ENCODE measurements around the gene KMT2B.
A peak's percentile ranks its signal among the peaks of the same experiment; 100 is the strongest.
"Not testable (repeated sequence)": the region's sequence is repeated elsewhere in the genome, so short reads cannot be mapped to it uniquely, and the experiment has no call there.

KMT2B gene

DNA sequence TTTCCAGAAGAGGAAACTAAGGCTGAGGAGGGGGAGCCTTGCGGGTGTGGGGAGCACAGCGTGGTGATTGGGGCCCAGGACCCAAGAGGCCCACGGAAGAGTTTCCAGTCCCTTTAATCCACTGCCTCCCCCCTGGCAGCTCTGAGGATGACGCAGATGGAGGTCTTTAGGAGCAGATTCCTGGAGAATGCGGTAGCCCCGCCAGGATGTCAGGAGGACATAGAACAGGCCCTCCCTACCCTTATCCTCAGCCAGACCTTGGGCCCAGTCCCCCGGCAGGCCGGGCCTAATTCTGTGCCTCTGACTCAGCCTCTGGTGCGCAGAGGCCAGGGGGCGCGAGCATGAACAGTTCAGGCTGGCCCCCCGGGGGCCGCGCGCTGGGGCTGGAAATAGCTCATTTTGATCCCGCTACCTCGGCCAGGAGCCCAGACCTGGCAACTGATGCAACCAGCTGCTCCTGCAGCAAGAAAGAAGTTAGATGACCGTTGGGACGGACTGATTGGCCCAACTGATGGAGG lies 39.5 kb downstream of the KMT2B start:
- peak; percentile 30 for DNase-seq

DNA sequence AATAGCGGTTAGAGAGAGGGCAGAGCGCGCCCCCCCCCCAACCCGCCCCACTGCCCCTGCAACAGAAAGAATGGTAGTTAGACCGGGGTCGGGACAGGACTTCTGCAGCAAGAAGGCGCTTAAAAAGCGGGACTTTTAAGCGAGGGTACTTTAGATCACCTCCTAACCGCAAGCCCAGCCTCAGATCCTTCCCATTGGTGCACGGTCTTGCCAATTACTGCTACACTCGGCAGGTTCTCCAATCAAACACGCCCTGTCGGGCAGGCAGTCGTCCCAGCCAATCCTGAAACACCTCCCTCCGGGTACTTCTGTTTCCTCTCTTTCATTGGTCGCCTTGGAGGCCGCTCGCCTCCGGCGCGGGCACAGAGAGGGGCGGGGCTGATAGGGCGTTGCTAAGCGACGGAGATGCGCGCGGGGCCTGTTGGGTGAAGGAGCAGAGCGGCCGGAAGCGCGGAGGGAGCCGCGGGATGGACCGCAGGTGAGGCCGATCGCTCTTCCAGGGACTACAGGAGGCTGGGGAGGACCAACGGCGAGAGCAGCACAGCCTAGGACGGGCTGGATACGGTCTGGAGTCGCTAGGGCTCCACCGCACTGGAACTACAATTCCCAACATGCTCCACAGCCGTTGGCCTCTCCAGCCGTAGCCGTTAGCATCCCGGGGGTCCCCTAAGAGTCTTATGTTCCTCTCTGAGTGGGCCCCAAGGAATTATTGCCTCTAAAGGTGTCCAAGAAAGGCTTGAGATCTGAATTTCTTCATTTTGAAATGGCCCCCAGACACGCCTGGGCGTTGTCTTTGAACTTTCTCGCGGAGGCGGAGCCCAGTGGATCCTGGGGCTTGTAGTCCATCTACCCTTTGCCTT lies 40.2 kb downstream of the KMT2B start, which contains the start of gene PROSER3:
Gene PROSER3 (plus strand): TSS at position 428 of the 860 bp plus-strand sequence. CDS start 40 bp downstream, at position 468.
- peak; percentile 100 for DNase-seq

- no peak for DNase-seq
These were observed 41.9 kb downstream of the KMT2B start for GRCh38 chr19:35759697-35760096.

- no peak for DNase-seq
These were observed 43.0 kb downstream of the KMT2B start for GRCh38 chr19:35760711-35761349.

- DNase-seq, result no peak
These were observed 46.9 kb downstream of the KMT2B start for GRCh38 chr19:35764432-35765315.

DNA sequence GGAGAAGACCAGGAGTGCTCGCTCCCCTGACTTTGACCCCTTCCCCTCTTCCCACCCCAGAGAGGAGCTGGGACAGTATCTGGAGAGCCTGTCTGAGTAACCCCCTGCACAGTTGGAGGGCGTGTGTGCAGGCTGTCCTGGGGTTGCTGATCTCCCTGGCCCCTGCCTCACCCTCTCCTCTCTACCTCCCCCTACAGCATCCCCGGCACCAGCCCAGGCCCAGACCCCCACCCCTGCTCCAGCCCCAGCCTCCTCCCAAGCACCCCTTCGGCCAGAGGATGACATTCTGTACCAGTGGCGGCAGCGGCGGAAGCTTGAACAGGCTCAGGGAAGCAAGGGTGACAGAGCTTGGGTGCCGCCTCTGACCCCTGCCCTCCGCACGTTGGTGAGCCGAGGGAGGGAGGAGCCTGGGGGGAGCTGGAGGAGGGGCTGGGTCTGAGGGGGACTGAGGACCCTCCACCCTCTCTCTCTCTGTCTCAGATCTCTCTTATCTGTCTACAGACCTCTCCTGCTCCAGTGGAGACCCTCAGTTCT lies 48.8 kb downstream of the KMT2B start:
- DNase-seq, result no peak

GRCh38 chr19:35767288-35768081 lies 49.7 kb downstream of the KMT2B start:
- DNase-seq, result no peak

DNA sequence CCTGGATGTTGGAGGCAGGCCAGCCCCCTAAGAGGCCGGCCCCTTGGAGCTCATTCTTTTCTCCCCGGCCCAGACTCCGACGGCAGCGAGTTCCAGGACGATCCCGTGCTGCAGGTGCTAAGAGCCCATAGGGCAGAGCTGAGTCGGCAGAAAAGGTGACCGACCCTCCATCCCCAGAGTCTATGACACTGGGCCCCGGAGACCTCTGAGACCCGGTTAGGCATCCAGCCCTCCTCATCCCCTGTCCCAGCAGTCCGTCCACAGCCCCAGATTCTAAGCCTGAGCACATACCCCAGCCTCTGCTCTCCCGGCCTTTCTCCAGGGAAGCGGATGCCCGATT lies 50.2 kb downstream of the KMT2B start:
- DNase-seq, result no peak

GRCh38 chr19:35772362-35772761 lies 54.6 kb downstream of the KMT2B start:
- DNase-seq, result not testable (repeated sequence)

GRCh38 chr19:35773020-35773806 lies 55.4 kb downstream of the KMT2B start:
- no peak for DNase-seq

- DNase-seq, result no peak
These were observed 56.7 kb downstream of the KMT2B start for GRCh38 chr19:35774274-35775045.

GRCh38 chr19:35775046-35775297 lies 57.2 kb downstream of the KMT2B start:
- DNase-seq, result no peak

- peak; percentile 99 for DNase-seq
These were observed 57.7 kb downstream of the KMT2B start, which contains the start of gene ARHGAP33 for GRCh38 chr19:35775298-35776101. Gene ARHGAP33, plus strand, starts transcription at chr19:35775564. Its CDS starts 95 bp downstream, at chr19:35775659.

DNA sequence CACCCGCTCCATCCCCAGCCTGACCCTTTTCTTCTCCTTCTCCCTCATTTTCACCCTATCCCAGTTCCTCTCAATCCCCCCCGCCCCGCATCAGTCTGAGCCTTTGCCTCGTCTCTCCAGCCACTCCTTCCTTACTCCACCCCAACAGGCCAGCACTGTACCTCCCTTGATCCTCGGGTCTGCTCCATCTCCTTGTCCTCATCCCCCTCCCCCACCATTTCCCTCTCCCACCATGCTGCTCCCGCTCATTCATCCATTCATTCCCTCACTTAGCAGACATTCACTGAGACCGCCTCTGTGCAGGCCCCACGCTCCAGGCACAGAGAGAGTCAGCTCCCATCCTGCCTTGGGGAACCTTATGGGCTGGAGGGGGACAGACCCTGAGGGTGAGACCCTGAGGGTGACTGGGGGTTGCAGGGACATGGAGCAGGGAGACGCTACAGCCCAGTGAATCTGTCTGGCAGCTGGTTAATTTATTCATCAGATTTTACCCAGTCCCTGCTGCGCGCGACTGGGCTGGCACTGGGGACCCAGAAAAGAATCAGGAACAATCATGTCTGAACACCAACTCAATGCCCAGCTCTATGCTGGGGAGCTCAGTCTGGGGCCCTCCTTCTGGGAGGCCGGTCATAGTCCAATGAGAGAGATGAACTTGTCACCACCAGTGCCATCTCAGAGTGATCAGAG lies 58.4 kb downstream of the KMT2B start:
- DNase-seq, result no peak

DNA sequence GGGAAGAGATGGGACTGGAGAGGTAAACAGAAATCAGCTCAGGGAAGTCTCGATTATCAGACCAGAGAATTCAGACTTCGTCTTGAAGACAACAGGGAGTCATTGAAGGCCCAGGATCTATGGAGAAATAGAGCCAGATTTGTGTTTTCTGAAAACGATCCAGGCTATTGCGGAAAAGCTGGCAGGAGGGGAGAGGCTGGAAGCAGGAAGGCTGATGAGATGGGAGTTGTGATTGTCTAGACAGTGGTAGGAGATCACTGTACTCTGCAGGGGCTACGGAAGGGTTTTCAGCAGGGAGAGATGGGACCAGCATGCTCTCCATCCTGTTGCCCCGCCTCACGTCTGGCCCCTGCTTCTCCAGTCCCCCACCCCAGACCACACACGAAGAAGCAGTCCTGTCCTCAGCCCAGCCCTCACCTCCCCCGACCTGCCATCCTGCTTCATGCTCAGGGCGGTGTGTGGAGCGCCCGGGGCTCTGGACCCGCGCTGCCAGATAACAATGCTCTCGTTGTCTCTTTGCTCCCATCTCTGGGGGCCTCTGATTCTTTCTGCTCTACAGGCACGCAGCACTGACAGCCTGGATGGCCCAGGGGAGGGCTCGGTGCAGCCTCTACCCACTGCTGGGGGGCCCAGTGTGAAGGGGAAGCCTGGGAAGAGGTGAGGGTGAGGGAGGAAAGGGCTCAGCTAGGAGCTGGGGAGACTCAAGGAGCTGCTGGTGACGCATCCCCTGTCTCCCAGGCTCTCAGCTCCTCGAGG lies 59.5 kb downstream of the KMT2B start:
- DNase-seq, result no peak

GRCh38 chr19:35777961-35778360 lies 60.2 kb downstream of the KMT2B start:
- no peak for DNase-seq

DNA sequence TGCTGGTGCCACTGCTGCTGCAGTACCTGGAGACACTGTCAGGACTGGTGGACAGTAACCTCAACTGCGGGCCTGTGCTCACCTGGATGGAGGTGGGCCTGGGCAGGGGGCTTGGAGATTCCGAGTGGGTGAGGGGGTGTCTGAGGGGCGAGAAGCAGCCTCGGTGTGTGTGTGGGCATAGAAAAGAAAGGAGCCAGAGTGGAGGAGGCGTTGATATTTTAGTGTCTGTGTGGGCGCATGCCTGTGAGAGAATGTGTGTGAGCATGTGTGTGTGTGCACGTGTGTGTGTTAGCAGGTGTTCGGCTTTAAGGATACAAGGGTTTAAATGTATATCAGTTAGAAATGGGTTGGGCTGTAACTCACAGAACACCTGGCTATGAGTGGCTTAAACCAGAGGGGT lies 61.2 kb downstream of the KMT2B start:
- DNase-seq, result no peak

DNA sequence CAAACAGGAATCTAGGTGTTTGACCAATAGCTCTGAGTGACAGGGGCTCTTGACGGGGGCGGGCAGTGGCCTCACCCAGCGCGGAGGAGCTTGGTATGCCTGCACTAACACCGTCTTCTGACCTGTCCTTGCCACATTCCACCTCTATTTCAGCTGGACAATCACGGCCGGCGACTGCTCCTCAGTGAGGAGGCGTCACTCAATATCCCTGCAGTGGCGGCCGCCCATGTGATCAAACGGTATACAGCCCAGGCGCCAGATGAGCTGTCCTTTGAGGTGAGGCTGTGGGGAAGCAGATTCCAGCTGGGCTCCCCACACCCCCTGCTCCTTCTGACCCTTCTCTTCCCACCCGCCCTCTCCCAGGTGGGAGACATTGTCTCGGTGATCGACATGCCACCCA lies 62.3 kb downstream of the KMT2B start:
- no peak for DNase-seq
